DOHH2 (cell line): ENCODE results near the gene COL1A1.

Source experiments
- CTCF ChIP-seq: fragments of 200-600 bp; sonication (generic); IDR thresholded peaks from one replicate; pipeline ENCODE4 v1.5.1; 2014; ENCODE audit warnings: antibody characterized with exemption, mild to moderate bottlenecking, low read depth, low read length; ENCODE audit not compliant: poor library complexity, severe bottlenecking
- EZH2phosphoT487 ChIP-seq: fragments of 200-600 bp; sonication (generic); IDR thresholded peaks from 2 replicates; pipeline ENCODE4 v1.6.1; 2017; ENCODE audit warnings: borderline replicate concordance, mild to moderate bottlenecking, antibody characterized with exemption, low read length, moderate library complexity, mixed read lengths

GRCh38 chr17:50184064-50184463 is 17.4 kb downstream of the COL1A1 start:
- TF ChIP-seq EZH2phosphoT487 (no peak), CTCF (peak; percentile 30)
